ENCODE data around the gene COL25A1. TPM values are rescaled to one million over a fixed set of nuclear protein-coding genes. Genes with fewer than 3 reads are reported as not detected.

COL25A1 gene
- total and polyA plus RNA-seq, 2 donors: 0.75 to 1.5 TPM

- 98% methylated on average over 4 of the region's 4 CpGs for WGBS
- no peak overlapping the region for H3K4me3 ChIP-seq (ENCODE audit: low read length in 2 of 2)
- no peak overlapping the region for H3K27ac ChIP-seq (ENCODE audit: low read depth in 1 of 2, low read length in 1 of 2)
- H3K27me3 ChIP-seq (ENCODE audit: control insufficient read depth in 2 of 2, insufficient read depth in 1 of 2, low read length in 1 of 2): no peaks in the 10 kb centered on the region
- H3K9me3 ChIP-seq (ENCODE audit: control insufficient read depth in 2 of 2, insufficient read depth in 1 of 2, low read length in 1 of 2): no peaks in the 10 kb centered on the region
- no peak for DNase-seq (ENCODE audit: low read depth in 6 of 9, low spot score in 9 of 9)
- no peaks in the 10 kb centered on the region for H3K4me1 ChIP-seq (ENCODE audit: control insufficient read depth in 2 of 2, insufficient read depth in 2 of 2, low read length in 2 of 2)
- no peaks in the 10 kb centered on the region for H3K36me3 ChIP-seq (ENCODE audit: control insufficient read depth in 2 of 2, insufficient read depth in 2 of 2, low read length in 1 of 2)
Measured at GRCh38 chr4:109065006-109065405, 237.5 kb downstream of the COL25A1 start.

GRCh38 chr4:109053257-109053656, 249.2 kb downstream of the COL25A1 start:
- no peaks in the 10 kb centered on the region for H3K9me3 ChIP-seq (ENCODE audit: control insufficient read depth in 2 of 2, insufficient read depth in 1 of 2, low read length in 1 of 2)
- H3K4me1 ChIP-seq (ENCODE audit: control insufficient read depth in 2 of 2, insufficient read depth in 2 of 2, low read length in 2 of 2): no peaks in the 10 kb centered on the region
- H3K27me3 ChIP-seq (ENCODE audit: control insufficient read depth in 2 of 2, insufficient read depth in 1 of 2, low read length in 1 of 2): no peaks in the 10 kb centered on the region
- no peak overlapping the region for H3K4me3 ChIP-seq (ENCODE audit: low read length in 2 of 2)
- no peaks in the 10 kb centered on the region for H3K36me3 ChIP-seq (ENCODE audit: control insufficient read depth in 2 of 2, insufficient read depth in 2 of 2, low read length in 1 of 2)
- H3K27ac ChIP-seq (ENCODE audit: low read depth in 1 of 2, low read length in 1 of 2): no peak overlapping the region
- no peak for DNase-seq (ENCODE audit: low read depth in 6 of 9, low spot score in 9 of 9)
- whole genome bisulfite sequencing: 79% methylated on average over 5 of the region's 5 CpGs

- Histone ChIP-seq H3K4me3 (ENCODE audit: low read length in 2 of 2) (no peak overlapping the region), H3K36me3 (ENCODE audit: control insufficient read depth in 2 of 2, insufficient read depth in 2 of 2, low read length in 1 of 2) (no peaks in the 10 kb centered on the region), H3K27ac (ENCODE audit: low read depth in 1 of 2, low read length in 1 of 2) (no peak overlapping the region), H3K27me3 (ENCODE audit: control insufficient read depth in 2 of 2, insufficient read depth in 1 of 2, low read length in 1 of 2) (no peaks in the 10 kb centered on the region), H3K9me3 (ENCODE audit: control insufficient read depth in 2 of 2, insufficient read depth in 1 of 2, low read length in 1 of 2) (no peaks in the 10 kb centered on the region), H3K4me1 (ENCODE audit: control insufficient read depth in 2 of 2, insufficient read depth in 2 of 2, low read length in 2 of 2) (no peaks in the 10 kb centered on the region)
- WGBS: 55% methylated on average over 1 of the region's 1 CpG
- no peak for DNase-seq (ENCODE audit: low read depth in 6 of 9, low spot score in 9 of 9)
Measured at GRCh38 chr4:109052821-109053220, 249.6 kb downstream of the COL25A1 start.

GRCh38 chr4:109051054-109051453, 251.4 kb downstream of the COL25A1 start:
- no peaks in the 10 kb centered on the region for H3K9me3 ChIP-seq (ENCODE audit: control insufficient read depth in 2 of 2, insufficient read depth in 1 of 2, low read length in 1 of 2)
- no peak for DNase-seq (ENCODE audit: low read depth in 6 of 9, low spot score in 9 of 9)
- no peaks in the 10 kb centered on the region for H3K27me3 ChIP-seq (ENCODE audit: control insufficient read depth in 2 of 2, insufficient read depth in 1 of 2, low read length in 1 of 2)
- WGBS: 96% methylated on average over 2 of the region's 2 CpGs
- H3K36me3 ChIP-seq (ENCODE audit: control insufficient read depth in 2 of 2, insufficient read depth in 2 of 2, low read length in 1 of 2): no peaks in the 10 kb centered on the region
- no peak overlapping the region for H3K27ac ChIP-seq (ENCODE audit: low read depth in 1 of 2, low read length in 1 of 2)
- H3K4me3 ChIP-seq (ENCODE audit: low read length in 2 of 2): no peak overlapping the region
- H3K4me1 ChIP-seq (ENCODE audit: control insufficient read depth in 2 of 2, insufficient read depth in 2 of 2, low read length in 2 of 2): no peaks in the 10 kb centered on the region

GRCh38 chr4:109049926-109050325, 252.5 kb downstream of the COL25A1 start:
- no peak for DNase-seq (ENCODE audit: low read depth in 6 of 9, low spot score in 9 of 9)
- no peak overlapping the region for H3K27ac ChIP-seq (ENCODE audit: low read depth in 1 of 2, low read length in 1 of 2)
- no peaks in the 10 kb centered on the region for H3K9me3 ChIP-seq (ENCODE audit: control insufficient read depth in 2 of 2, insufficient read depth in 1 of 2, low read length in 1 of 2)
- H3K36me3 ChIP-seq (ENCODE audit: control insufficient read depth in 2 of 2, insufficient read depth in 2 of 2, low read length in 1 of 2): no peaks in the 10 kb centered on the region
- no peaks in the 10 kb centered on the region for H3K27me3 ChIP-seq (ENCODE audit: control insufficient read depth in 2 of 2, insufficient read depth in 1 of 2, low read length in 1 of 2)
- WGBS: 96% methylated on average over 3 of the region's 3 CpGs
- H3K4me1 ChIP-seq (ENCODE audit: control insufficient read depth in 2 of 2, insufficient read depth in 2 of 2, low read length in 2 of 2): no peaks in the 10 kb centered on the region
- no peak overlapping the region for H3K4me3 ChIP-seq (ENCODE audit: low read length in 2 of 2)

- Histone ChIP-seq H3K27me3 (ENCODE audit: control insufficient read depth in 2 of 2, insufficient read depth in 1 of 2, low read length in 1 of 2) (no peaks in the 10 kb centered on the region), H3K27ac (ENCODE audit: low read depth in 1 of 2, low read length in 1 of 2) (peak overlapping the region in 1 of 2 donors; percentile 15), H3K4me3 (ENCODE audit: low read length in 2 of 2) (no peak overlapping the region), H3K9me3 (ENCODE audit: control insufficient read depth in 2 of 2, insufficient read depth in 1 of 2, low read length in 1 of 2) (no peaks in the 10 kb centered on the region), H3K36me3 (ENCODE audit: control insufficient read depth in 2 of 2, insufficient read depth in 2 of 2, low read length in 1 of 2) (no peaks in the 10 kb centered on the region), H3K4me1 (ENCODE audit: control insufficient read depth in 2 of 2, insufficient read depth in 2 of 2, low read length in 2 of 2) (no peaks in the 10 kb centered on the region)
- WGBS: 31% methylated on average over 7 of the region's 7 CpGs
- peak in 3 of 9 donors; percentile 8 to 35 (median 9) for DNase-seq (ENCODE audit: low read depth in 6 of 9, low spot score in 9 of 9)
Measured at GRCh38 chr4:109046471-109047201, 255.8 kb downstream of the COL25A1 start.

GRCh38 chr4:109044431-109044830, 258.0 kb downstream of the COL25A1 start:
- no peak for DNase-seq (ENCODE audit: low read depth in 6 of 9, low spot score in 9 of 9)
- 51% methylated on average over 3 of the region's 3 CpGs for WGBS
- H3K27me3 ChIP-seq (ENCODE audit: control insufficient read depth in 2 of 2, insufficient read depth in 1 of 2, low read length in 1 of 2): no peaks in the 10 kb centered on the region
- no peaks in the 10 kb centered on the region for H3K4me1 ChIP-seq (ENCODE audit: control insufficient read depth in 2 of 2, insufficient read depth in 2 of 2, low read length in 2 of 2)
- no peak overlapping the region for H3K27ac ChIP-seq (ENCODE audit: low read depth in 1 of 2, low read length in 1 of 2)
- H3K4me3 ChIP-seq (ENCODE audit: low read length in 2 of 2): no peak overlapping the region
- no peaks in the 10 kb centered on the region for H3K9me3 ChIP-seq (ENCODE audit: control insufficient read depth in 2 of 2, insufficient read depth in 1 of 2, low read length in 1 of 2)
- H3K36me3 ChIP-seq (ENCODE audit: control insufficient read depth in 2 of 2, insufficient read depth in 2 of 2, low read length in 1 of 2): no peaks in the 10 kb centered on the region

- H3K9me3 ChIP-seq (ENCODE audit: control insufficient read depth in 2 of 2, insufficient read depth in 1 of 2, low read length in 1 of 2): no peaks in the 10 kb centered on the region
- WGBS: 93% methylated on average over 3 of the region's 3 CpGs
Measured at GRCh38 chr4:109043286-109043685, 259.2 kb downstream of the COL25A1 start.

GRCh38 chr4:109041463-109042360, 260.7 kb downstream of the COL25A1 start:
- no peaks in the 10 kb centered on the region for H3K27me3 ChIP-seq (ENCODE audit: control insufficient read depth in 2 of 2, insufficient read depth in 1 of 2, low read length in 1 of 2)
- H3K9me3 ChIP-seq (ENCODE audit: control insufficient read depth in 2 of 2, insufficient read depth in 1 of 2, low read length in 1 of 2): no peaks in the 10 kb centered on the region
- H3K27ac ChIP-seq (ENCODE audit: low read depth in 1 of 2, low read length in 1 of 2): no peak overlapping the region
- no peak for DNase-seq (ENCODE audit: low read depth in 6 of 9, low spot score in 9 of 9)
- no peaks in the 10 kb centered on the region for H3K4me1 ChIP-seq (ENCODE audit: control insufficient read depth in 2 of 2, insufficient read depth in 2 of 2, low read length in 2 of 2)
- H3K4me3 ChIP-seq (ENCODE audit: low read length in 2 of 2): no peak overlapping the region
- 89% methylated on average over 3 of the region's 3 CpGs for WGBS
- H3K36me3 ChIP-seq (ENCODE audit: control insufficient read depth in 2 of 2, insufficient read depth in 2 of 2, low read length in 1 of 2): no peaks in the 10 kb centered on the region

More at GRCh38 chr4:109043286-109043685, 259.2 kb downstream of the COL25A1 start:
- H3K27ac ChIP-seq (ENCODE audit: low read depth in 1 of 2, low read length in 1 of 2): no peak overlapping the region
- H3K4me3 ChIP-seq (ENCODE audit: low read length in 2 of 2): no peak overlapping the region
- H3K36me3 ChIP-seq (ENCODE audit: control insufficient read depth in 2 of 2, insufficient read depth in 2 of 2, low read length in 1 of 2): no peaks in the 10 kb centered on the region
- DNase-seq (ENCODE audit: low read depth in 6 of 9, low spot score in 9 of 9): no peak
- H3K27me3 ChIP-seq (ENCODE audit: control insufficient read depth in 2 of 2, insufficient read depth in 1 of 2, low read length in 1 of 2): no peaks in the 10 kb centered on the region
- no peaks in the 10 kb centered on the region for H3K4me1 ChIP-seq (ENCODE audit: control insufficient read depth in 2 of 2, insufficient read depth in 2 of 2, low read length in 2 of 2)
